Activated T-cell treated with anti-CD3 and anti-CD28 coated beads, Interleukin-2, amount 50 U/mL, for 24 hours (primary cell): ENCODE measurements around the gene LSM3.
"Not testable (repeated sequence)": the region's sequence is repeated elsewhere in the genome, so short reads cannot be mapped to it uniquely, and the experiment has no call there.

Experiments used
- DNase-seq: peaks from one replicate; pipeline ENCODE4 v3.0.0-alpha.2; 2020
- H3K27ac Mint-ChIP-seq: 2 replicates; pipeline ENCODE4 v1.8.0; 2020; ENCODE audit warnings: mild to moderate bottlenecking, mixed read lengths
- H3K27me3 Mint-ChIP-seq: 2 replicates; pipeline ENCODE4 v1.8.0; 2020; ENCODE audit warnings: mixed read lengths
- H3K36me3 Mint-ChIP-seq: 2 replicates; pipeline ENCODE4 v1.8.0; 2020; ENCODE audit warnings: low read depth, mixed read lengths
- H3K4me1 Mint-ChIP-seq: 2 replicates; pipeline ENCODE4 v1.8.0; 2020; ENCODE audit warnings: low read depth, mixed read lengths
- H3K4me3 Mint-ChIP-seq: 2 replicates; pipeline ENCODE4 v1.8.0; 2020; ENCODE audit warnings: mild to moderate bottlenecking, moderate library complexity, mixed read lengths
- H3K9me3 Mint-ChIP-seq: 2 replicates; pipeline ENCODE4 v1.8.0; 2020; ENCODE audit warnings: mixed read lengths

Gene LSM3

GRCh38 chr3:14223595-14223994, 45.0 kb downstream of the LSM3 start:
- no peak overlapping the region for H3K27ac Mint-ChIP-seq

GRCh38 chr3:14224895-14225294, 46.3 kb downstream of the LSM3 start:
- Mint-ChIP-seq H3K27ac (no peak overlapping the region), H3K27me3 (peaks cover 52% of the 10 kb centered on the region), H3K4me1 (peaks cover 5% of the 10 kb centered on the region), H3K36me3 (peaks cover 3% of the 10 kb centered on the region), H3K9me3 (peaks cover 17% of the 10 kb centered on the region), H3K4me3 (no peak overlapping the region)
- DNase-seq, result no peak

More at GRCh38 chr3:14223595-14223994, 45.0 kb downstream of the LSM3 start:
- Mint-ChIP-seq H3K27me3 (peaks cover 52% of the 10 kb centered on the region), H3K36me3 (peaks cover 3% of the 10 kb centered on the region), H3K9me3 (peaks cover 17% of the 10 kb centered on the region), H3K4me1 (peaks cover 5% of the 10 kb centered on the region), H3K4me3 (no peak overlapping the region)
- no peak for DNase-seq

GRCh38 chr3:14225421-14225820, 46.8 kb downstream of the LSM3 start:
- peaks cover 5% of the 10 kb centered on the region for H3K4me1 Mint-ChIP-seq
- H3K27ac Mint-ChIP-seq, result no peak overlapping the region
- H3K4me3 Mint-ChIP-seq, result no peak overlapping the region
- H3K9me3 Mint-ChIP-seq, result peaks cover 17% of the 10 kb centered on the region
- DNase-seq, result no peak
- H3K36me3 Mint-ChIP-seq, result peaks cover 3% of the 10 kb centered on the region
- H3K27me3 Mint-ChIP-seq, result peaks cover 52% of the 10 kb centered on the region

GRCh38 chr3:14226351-14226750, 47.7 kb downstream of the LSM3 start:
- not testable (repeated sequence) for H3K4me1 Mint-ChIP-seq, H3K9me3 Mint-ChIP-seq, DNase-seq, H3K36me3 Mint-ChIP-seq, H3K4me3 Mint-ChIP-seq, H3K27ac Mint-ChIP-seq
- H3K27me3 Mint-ChIP-seq, result peaks cover 59% of the 10 kb centered on the region

GRCh38 chr3:14227856-14228255, 49.2 kb downstream of the LSM3 start:
- DNase-seq, result no peak
- Mint-ChIP-seq H3K36me3 (no peaks in the 10 kb centered on the region), H3K9me3 (no peaks in the 10 kb centered on the region), H3K27ac (no peak overlapping the region), H3K4me1 (peaks cover 8% of the 10 kb centered on the region), H3K27me3 (peaks cover 68% of the 10 kb centered on the region), H3K4me3 (no peak overlapping the region)

GRCh38 chr3:14228681-14229470, 50.3 kb downstream of the LSM3 start:
- Mint-ChIP-seq H3K4me3 (no peak overlapping the region), H3K27me3 (peaks cover 67% of the 10 kb centered on the region), H3K27ac (no peak overlapping the region), H3K9me3 (peaks cover 4% of the 10 kb centered on the region), H3K36me3 (no peaks in the 10 kb centered on the region), H3K4me1 (peaks cover 9% of the 10 kb centered on the region)
- no peak for DNase-seq

GRCh38 chr3:14229695-14230094, 51.1 kb downstream of the LSM3 start:
- H3K4me3 Mint-ChIP-seq, H3K27ac Mint-ChIP-seq, H3K9me3 Mint-ChIP-seq, DNase-seq, H3K36me3 Mint-ChIP-seq: not testable (repeated sequence)
- Mint-ChIP-seq H3K4me1 (peaks cover 11% of the 10 kb centered on the region), H3K27me3 (peaks cover 65% of the 10 kb centered on the region)

- Mint-ChIP-seq H3K4me1 (peaks cover 11% of the 10 kb centered on the region), H3K9me3 (peaks cover 4% of the 10 kb centered on the region), H3K27ac (no peak overlapping the region), H3K36me3 (no peaks in the 10 kb centered on the region), H3K4me3 (no peak overlapping the region), H3K27me3 (peaks cover 60% of the 10 kb centered on the region)
- no peak for DNase-seq
These were observed 52.1 kb downstream of the LSM3 start for GRCh38 chr3:14230729-14231128.

- H3K4me3 Mint-ChIP-seq, result no peak overlapping the region
- DNase-seq, result no peak
- no peak overlapping the region for H3K27ac Mint-ChIP-seq
- no peaks in the 10 kb centered on the region for H3K36me3 Mint-ChIP-seq
- H3K9me3 Mint-ChIP-seq, result peaks cover 4% of the 10 kb centered on the region
- peaks cover 11% of the 10 kb centered on the region for H3K4me1 Mint-ChIP-seq
- peaks cover 56% of the 10 kb centered on the region for H3K27me3 Mint-ChIP-seq
These were observed 52.8 kb downstream of the LSM3 start for GRCh38 chr3:14231145-14231990.

GRCh38 chr3:14231998-14232501, 53.4 kb downstream of the LSM3 start:
- peaks cover 11% of the 10 kb centered on the region for H3K4me1 Mint-ChIP-seq
- peaks cover 49% of the 10 kb centered on the region for H3K27me3 Mint-ChIP-seq
- peaks cover 4% of the 10 kb centered on the region for H3K9me3 Mint-ChIP-seq
- H3K36me3 Mint-ChIP-seq, result no peaks in the 10 kb centered on the region
- H3K4me3 Mint-ChIP-seq, result no peak overlapping the region
- H3K27ac Mint-ChIP-seq, result no peak overlapping the region
- DNase-seq, result no peak

- H3K4me1 Mint-ChIP-seq, result peaks cover 11% of the 10 kb centered on the region
- H3K27ac Mint-ChIP-seq, result no peak overlapping the region
- H3K27me3 Mint-ChIP-seq, result peaks cover 44% of the 10 kb centered on the region
- no peak for DNase-seq
- H3K4me3 Mint-ChIP-seq, result no peak overlapping the region
- no peaks in the 10 kb centered on the region for H3K36me3 Mint-ChIP-seq
- H3K9me3 Mint-ChIP-seq, result peaks cover 4% of the 10 kb centered on the region
These were observed 55.8 kb downstream of the LSM3 start for GRCh38 chr3:14234251-14235002.

GRCh38 chr3:14235003-14235911, 56.6 kb downstream of the LSM3 start:
- Mint-ChIP-seq H3K36me3 (no peaks in the 10 kb centered on the region), H3K4me1 (peaks cover 11% of the 10 kb centered on the region), H3K27ac (peak overlapping the region; percentile 28), H3K4me3 (no peak overlapping the region), H3K9me3 (peaks cover 4% of the 10 kb centered on the region), H3K27me3 (peaks cover 44% of the 10 kb centered on the region)
- no peak for DNase-seq

- H3K27ac Mint-ChIP-seq, result no peak overlapping the region
- peaks cover 11% of the 10 kb centered on the region for H3K4me1 Mint-ChIP-seq
- peaks cover 4% of the 10 kb centered on the region for H3K9me3 Mint-ChIP-seq
- no peaks in the 10 kb centered on the region for H3K36me3 Mint-ChIP-seq
- peaks cover 41% of the 10 kb centered on the region for H3K27me3 Mint-ChIP-seq
- no peak overlapping the region for H3K4me3 Mint-ChIP-seq
- no peak for DNase-seq
These were observed 57.3 kb downstream of the LSM3 start for GRCh38 chr3:14235912-14236295.
